ENCODE data around the gene MEIS3. TPM values are rescaled to one million over a fixed set of nuclear protein-coding genes. Genes with fewer than 3 reads are reported as not detected.

MEIS3 gene
- total RNA-seq, 6 donors from 2014 or later = 1.7 to 7.1 (median 3.8) TPM; not detected in 1

DNA sequence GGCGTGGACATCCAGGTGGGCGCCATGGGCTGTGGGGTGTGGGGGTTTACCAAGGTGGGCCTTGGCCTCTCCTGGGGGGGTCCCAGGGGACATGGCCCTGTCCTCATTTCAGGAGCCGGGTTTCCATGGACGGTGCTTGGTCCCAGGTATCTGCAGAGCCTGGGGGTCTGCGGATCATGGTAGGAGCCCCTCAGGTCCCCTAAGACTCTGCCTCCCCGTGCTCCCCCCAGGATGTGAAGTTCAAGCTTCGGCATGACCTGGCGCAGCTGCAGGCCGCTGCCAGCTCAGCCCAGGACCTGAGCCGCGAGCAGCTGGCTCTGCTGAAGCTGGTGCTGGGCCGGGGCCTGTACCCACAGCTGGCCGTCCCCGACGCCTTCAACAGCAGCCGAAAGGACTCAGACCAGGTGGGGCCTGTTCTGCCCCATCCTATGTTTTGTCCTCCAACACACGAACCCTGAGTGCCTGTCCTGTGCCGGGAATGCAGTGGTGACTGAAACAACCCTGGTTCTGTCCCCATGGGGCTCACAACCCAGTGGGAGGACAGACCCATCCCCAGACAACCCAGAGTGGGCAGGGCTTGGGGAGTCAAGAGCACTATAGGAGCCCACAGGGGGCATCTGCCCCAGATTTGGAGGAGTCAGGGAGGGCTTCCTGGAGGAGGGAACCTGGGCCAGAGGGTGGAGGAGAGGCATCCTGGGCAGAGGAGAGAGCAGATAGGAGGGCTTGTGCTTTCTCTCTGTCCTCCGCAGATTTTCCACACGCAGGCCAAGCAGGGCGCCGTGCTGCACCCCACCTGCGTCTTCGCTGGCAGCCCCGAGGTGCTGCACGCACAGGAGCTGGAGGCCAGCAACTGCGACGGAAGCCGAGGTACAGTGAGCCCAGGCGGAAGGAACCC, 43.4 kb downstream of the MEIS3 start:
- Histone ChIP-seq H3K27ac (peak overlapping the region in 1 of 4 donors; percentile 3), H3K4me3 (no peak overlapping the region), H3K27me3 (no peaks in the 10 kb centered on the region), H3K9me3 (no peaks in the 10 kb centered on the region), H3K36me3 (peaks cover 26 to 99% (median 85%) of the 10 kb centered on the region in 4 donors), H3K4me1 (no peaks in the 10 kb centered on the region)
- DNase-seq = no peak
- 91 to 95% methylated on average over 17 to 22 of the region's 30 CpGs for WGBS, 2 donors
- no peak for TF ChIP-seq POLR2AphosphoS5 (IDR thresholded peaks at IDR 0.05)
- TF ChIP-seq EP300 (IDR thresholded peaks at IDR 0.05) = no peak
- TF ChIP-seq, protein P1, sequence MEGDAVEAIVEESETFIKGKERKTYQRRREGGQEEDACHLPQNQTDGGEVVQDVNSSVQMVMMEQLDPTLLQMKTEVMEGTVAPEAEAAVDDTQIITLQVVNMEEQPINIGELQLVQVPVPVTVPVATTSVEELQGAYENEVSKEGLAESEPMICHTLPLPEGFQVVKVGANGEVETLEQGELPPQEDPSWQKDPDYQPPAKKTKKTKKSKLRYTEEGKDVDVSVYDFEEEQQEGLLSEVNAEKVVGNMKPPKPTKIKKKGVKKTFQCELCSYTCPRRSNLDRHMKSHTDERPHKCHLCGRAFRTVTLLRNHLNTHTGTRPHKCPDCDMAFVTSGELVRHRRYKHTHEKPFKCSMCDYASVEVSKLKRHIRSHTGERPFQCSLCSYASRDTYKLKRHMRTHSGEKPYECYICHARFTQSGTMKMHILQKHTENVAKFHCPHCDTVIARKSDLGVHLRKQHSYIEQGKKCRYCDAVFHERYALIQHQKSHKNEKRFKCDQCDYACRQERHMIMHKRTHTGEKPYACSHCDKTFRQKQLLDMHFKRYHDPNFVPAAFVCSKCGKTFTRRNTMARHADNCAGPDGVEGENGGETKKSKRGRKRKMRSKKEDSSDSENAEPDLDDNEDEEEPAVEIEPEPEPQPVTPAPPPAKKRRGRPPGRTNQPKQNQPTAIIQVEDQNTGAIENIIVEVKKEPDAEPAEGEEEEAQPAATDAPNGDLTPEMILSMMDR (IDR thresholded peaks at IDR 0.05) = no peak
- no peak for TF ChIP-seq POLR2A (IDR thresholded peaks at IDR 0.05)
- ATAC-seq (ENCODE audit: low FRiP score in 2 of 2) = no peak

DNA sequence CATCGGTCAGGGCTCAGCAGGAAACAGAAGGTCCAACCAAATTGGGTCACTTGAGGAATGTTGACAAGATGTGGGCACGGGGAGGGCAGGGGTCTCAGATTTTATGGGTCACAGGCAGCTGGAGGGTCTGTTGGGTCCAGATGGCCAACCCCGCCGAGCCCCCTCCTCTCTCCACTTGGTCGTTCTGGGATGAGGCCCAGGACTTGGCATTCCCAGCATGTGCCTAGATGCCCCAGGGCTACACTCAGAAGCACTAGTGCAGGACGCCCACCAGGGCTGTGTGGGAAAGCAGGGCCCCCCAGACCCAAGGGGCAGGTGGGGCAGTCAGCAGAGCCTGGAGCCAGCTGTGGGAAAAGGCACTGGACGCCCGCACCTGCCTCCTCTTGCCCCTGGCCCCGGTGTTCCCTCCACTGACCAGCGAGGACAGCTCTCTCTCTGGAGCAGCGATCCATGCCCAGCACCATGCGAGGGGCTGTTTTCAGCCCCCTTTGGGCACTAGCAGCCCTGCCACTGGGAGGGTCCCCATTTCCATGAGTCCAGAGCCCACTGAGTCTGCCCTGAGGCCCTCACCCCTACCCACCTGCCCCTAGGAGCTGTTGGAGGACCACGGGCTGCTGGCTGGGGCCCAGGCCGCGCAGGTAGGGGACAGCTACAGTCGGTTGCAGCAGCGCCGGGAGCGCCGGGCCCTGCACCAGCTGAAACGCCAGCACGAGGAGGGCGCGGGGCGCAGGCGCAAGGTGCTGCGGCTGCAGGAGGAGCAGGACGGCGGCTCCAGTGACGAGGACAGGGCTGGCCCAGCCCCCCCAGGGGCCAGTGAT, 44.2 kb downstream of the MEIS3 start:
- Histone ChIP-seq H3K36me3 (peaks cover 26 to 99% (median 82%) of the 10 kb centered on the region in 4 donors), H3K4me3 (no peak overlapping the region), H3K27me3 (no peaks in the 10 kb centered on the region), H3K4me1 (no peaks in the 10 kb centered on the region), H3K9me3 (no peaks in the 10 kb centered on the region), H3K27ac (no peak overlapping the region)
- TF ChIP-seq POLR2A (IDR thresholded peaks at IDR 0.05) (no peak), EP300 (IDR thresholded peaks at IDR 0.05) (no peak), POLR2AphosphoS5 (IDR thresholded peaks at IDR 0.05) (no peak)
- TF ChIP-seq, protein P1 (IDR thresholded peaks at IDR 0.05) = no peak
- ATAC-seq (ENCODE audit: low FRiP score in 2 of 2) (no peak), DNase-seq (peak in 1 of 2 donors; percentile 85)
- WGBS, 2 donors = 96 to 98% methylated on average over 17 to 30 of the region's 30 CpGs

DNA sequence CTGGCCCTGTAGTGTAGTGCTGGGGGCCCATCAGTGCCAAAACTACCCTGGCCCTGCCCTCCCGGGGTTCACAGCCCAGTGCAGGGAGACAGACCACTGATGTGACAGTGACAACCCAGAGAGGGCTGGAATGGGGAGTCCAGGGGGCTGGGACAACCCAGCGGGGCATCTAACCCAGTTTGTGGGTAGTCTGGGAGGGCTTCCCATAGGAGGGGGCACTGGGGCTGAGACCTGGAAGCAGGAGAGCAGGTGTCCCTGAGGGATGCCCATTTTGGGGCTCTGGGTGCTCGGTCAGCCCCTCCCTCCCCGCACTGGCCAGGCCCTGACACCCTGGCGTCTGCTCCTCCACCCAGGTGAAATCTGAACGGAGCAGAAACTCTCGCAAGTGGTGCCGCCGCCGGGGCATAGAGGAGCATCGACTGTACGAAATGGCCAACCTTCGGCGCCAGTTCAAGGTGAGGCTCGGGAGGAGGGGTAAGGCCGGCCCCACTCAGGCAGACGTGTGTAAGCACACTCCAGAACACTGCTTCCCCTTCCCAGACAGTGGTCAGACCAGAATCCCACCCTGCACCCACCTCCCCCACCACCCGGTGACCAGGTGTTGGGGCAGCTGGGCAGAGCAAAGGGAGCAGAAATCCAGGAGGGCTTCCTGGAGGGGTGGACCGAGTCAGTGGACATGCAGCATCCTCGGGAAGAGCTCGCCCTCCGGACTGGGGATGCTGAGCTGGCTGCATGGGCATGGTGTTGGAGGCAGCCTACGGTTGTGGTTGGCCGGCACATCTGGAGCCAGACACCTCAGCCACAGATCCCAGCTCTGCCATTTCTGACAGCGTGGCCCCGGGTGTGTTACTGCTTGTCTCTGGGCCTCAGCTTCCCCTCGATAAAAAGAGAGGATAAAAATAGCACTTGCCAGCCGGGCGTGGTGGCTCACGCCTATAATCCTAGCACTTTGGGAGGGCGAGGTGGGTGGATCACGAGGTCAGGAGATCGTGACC, 45.8 kb downstream of the MEIS3 start:
- no peak for ATAC-seq (ENCODE audit: low FRiP score in 2 of 2)
- no peaks in the 10 kb centered on the region for H3K4me1 ChIP-seq
- DNase-seq = peak in 1 of 2 donors; percentile 68
- no peak overlapping the region for H3K27ac ChIP-seq
- 92 to 94% methylated on average over 28 to 33 of the region's 33 CpGs for WGBS, 2 donors
- H3K27me3 ChIP-seq = no peaks in the 10 kb centered on the region
- TF ChIP-seq, protein P1 (IDR thresholded peaks at IDR 0.05) = no peak
- TF ChIP-seq EP300 (IDR thresholded peaks at IDR 0.05) = no peak
- no peak for TF ChIP-seq POLR2A (IDR thresholded peaks at IDR 0.05)
- no peak for TF ChIP-seq POLR2AphosphoS5 (IDR thresholded peaks at IDR 0.05)
- peaks cover 33 to 100% (median 84%) of the 10 kb centered on the region in 4 donors for H3K36me3 ChIP-seq
- no peaks in the 10 kb centered on the region for H3K9me3 ChIP-seq
- H3K4me3 ChIP-seq = no peak overlapping the region

DNA sequence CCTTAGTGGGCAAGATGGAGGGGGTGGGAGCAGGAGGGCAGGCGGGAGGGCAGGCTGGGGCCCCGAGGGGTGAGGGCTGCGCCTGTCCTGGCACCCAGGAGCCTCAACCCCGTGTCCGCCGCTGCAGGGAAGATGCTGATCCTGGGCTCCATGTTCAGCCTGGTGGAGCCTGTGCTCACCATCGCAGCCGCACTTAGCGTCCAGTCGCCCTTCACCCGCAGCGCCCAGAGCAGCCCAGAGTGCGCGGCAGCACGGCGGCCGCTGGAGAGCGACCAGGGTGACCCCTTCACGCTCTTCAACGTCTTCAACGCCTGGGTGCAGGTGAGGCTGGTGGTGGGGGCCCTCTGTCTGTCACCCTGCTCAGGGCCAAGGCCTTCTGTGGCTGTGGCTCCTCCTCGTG, 46.7 kb downstream of the MEIS3 start:
- Histone ChIP-seq H3K4me1 (no peaks in the 10 kb centered on the region), H3K36me3 (peaks cover 33 to 93% (median 77%) of the 10 kb centered on the region in 4 donors), H3K9me3 (no peaks in the 10 kb centered on the region), H3K4me3 (no peak overlapping the region), H3K27me3 (no peaks in the 10 kb centered on the region), H3K27ac (no peak overlapping the region)
- WGBS, 2 donors = 94 to 95% methylated on average over 21 of the region's 22 CpGs
- ATAC-seq (ENCODE audit: low FRiP score in 2 of 2) = no peak
- DNase-seq = peak in 1 of 2 donors; percentile 62
- no peak for TF ChIP-seq POLR2AphosphoS5 (IDR thresholded peaks at IDR 0.05)
- no peak for TF ChIP-seq EP300 (IDR thresholded peaks at IDR 0.05)
- no peak for TF ChIP-seq POLR2A (IDR thresholded peaks at IDR 0.05)
- TF ChIP-seq, protein P1 (IDR thresholded peaks at IDR 0.05) = no peak

All from upper lobe of left lung (tissue), 6 donors.